DMS114 treated with DMSO at 0.1 percent for 48 hours (cell line): ENCODE results near the gene PTBP2.

ENCODE experiments used
- DNase-seq: peaks from one replicate; lab custom pipeline; 2025; ENCODE audit not compliant: unreplicated experiment; lab: John Stamatoyannopoulos, UW

PTBP2 gene

DNA sequence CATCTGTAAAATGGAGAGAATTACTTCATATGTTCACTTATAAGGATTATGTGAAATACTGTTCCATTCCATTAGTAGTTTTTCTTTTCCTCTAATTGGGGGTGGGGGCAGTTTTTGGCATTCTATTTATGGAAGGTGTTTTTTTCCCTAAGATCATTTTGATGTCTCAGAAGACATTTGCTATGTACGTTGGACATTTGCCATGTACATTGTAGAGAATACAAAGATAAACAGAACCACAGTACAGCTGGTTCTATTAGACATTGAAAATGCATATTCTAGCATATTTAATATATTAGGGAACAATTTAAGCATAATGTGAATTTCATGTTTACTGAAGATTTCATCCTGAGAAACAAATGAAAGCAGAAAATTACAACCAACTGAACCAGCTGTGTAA is 98.5 kb downstream of the PTBP2 start:
- DNase-seq: no peak

DNA sequence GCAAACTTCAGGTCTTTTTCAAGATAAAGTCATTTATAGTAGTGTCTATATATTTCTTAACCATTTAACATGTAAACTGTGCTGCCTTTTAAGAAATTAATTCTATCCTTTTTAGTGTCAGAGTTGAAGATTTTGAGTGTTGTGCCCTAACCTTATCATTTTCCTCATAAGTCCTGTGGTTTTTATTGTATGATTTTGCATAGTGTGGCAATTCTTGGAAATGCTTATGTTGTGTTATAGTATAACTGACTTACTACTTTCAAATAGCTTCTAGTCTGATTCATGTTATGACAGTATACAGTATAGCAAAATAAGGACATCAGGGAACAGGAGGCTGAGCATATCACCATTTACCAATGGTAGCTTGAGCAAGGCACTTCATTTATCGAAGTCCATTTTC is 99.1 kb downstream of the PTBP2 start:
- DNase-seq: no peak

DNA sequence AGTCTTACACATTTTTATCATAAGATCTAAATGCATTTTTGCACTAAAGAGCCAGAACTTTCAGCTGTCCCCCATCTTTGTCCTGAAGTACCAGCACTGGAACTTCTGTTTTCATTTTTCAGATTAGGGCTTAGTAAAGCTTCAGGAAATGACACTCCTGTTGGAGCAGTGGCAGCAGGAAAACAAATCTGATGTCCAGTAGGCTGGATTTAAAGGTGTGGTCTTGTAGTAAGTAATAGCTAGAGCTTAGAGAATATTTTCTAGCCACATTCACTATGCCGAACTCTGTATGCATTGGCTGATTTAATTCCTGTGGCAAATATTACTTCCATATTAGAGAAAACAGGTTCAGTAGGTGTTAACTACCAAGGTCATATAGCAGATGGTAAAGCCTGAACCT is 103.6 kb downstream of the PTBP2 start:
- DNase-seq: no peak

DNA sequence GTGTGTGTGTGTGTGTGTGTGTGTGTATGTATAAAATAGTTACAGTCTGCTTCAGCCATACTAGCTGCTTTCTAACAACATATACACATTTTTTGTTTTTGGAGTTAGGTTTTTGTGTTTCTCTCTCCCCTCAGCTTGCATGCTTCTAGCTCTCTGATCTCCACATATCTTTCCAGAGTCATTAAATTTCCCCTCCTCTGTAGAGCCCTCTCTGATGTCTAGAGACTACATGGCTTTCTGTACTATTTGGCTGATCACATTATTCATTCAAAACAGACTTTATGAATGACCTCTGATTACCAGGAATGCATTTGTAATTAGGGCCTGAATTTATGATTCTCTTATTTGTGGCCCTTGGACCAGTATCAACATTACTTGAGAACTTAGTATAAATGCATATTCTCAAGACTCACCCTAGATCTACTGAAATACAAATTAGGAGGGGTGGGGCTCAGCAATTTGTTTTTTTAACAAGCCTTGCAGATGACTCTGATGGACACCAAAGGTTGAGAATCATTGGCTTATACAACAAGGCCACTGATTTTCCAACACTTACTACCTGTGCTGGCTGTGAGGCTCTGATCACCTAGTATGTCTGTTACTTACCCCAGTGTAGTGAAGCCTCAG is 104.5 kb downstream of the PTBP2 start:
- no peak for DNase-seq

DNA sequence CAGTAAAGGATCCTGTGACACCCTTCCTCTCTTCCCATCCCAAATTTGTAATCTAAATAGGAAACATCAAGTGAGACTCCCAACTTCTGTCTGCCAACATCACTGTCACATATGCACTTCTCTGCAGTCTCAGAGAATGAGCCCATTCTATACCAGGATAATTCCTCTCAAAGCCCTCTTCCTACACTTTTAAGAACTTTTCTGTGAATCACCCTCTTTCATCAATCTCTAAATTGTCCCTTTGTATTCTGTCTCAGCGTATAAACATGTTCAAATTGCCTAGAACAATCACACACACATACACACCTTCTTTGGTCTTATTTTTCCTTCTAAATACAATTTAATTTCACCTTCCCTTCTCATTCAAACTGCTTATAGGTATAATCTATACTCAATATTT is 111.8 kb downstream of the PTBP2 start:
- no peak for DNase-seq

DNA sequence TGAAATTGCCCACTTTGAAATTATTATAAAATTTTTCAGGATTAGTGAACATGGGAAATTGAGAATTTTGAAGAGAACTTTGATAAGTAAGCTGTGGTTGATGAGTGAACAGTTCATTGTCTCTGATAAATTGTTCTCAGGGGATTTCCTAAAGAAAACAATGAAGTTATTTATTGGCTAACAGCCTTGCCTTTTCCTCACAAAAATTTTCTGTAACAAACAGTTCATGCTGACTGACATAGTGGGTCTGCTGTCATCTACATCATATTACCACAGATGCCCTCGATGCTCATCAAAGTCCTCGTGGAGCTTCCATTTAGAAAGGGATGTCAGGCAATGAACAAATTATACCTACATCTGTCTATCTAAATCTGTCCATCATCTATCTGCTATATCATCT is 113.4 kb downstream of the PTBP2 start:
- no peak for DNase-seq

DNA sequence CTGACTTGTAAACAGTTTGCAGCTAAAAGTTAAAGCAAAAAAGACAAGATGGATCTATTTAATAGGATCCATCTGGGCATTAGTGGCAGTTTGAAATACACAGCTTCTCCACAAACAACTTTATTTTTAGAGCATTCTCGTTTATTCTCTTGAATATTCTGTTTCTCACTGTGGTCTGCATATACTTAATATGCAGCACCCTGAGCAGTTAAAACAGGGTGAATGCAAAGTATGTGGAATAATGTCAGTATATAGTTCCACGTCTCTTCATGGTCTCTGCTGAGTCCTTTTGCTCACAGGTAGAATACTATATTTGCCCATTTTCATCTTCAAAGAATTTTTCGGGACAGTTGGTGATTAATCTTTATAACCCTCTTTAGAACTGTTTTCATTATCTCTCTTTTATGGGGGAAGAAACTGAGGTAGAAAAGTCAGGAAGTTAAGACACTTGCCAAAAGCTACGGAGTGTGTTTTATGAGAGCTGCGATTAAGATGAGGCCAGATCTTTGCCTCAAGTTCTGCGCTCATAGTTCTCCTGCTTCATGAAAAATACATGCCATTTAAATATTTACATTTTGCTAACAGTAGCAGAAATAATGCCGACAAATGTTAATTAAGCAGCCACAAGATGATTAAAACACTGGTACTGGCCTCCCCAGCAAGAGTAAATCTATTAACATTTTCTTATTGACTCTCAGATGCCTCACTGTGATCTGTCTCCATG is 115.6 kb downstream of the PTBP2 start:
- DNase-seq: no peak

DNA sequence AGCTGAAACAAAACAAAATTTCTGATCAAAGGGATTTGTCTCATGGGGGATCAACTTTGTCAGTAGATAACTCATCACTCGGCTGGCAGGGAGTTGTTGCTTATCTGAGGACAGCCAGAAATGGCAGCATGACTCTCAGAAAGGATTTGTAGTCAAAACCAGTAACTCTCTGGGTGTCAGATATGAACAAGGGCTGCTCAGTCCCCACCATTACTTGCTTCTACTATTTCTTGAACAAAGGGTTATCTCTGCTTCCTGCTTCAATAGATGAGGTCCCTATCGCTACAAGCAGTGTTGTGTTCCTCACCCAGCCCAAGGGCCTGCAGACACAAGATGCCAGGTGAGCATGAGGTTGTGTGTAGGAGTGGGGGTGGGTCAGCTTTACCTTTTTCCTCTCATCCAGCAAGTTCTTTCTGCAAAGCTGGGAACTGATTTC is 116.2 kb downstream of the PTBP2 start:
- no peak for DNase-seq

DNA sequence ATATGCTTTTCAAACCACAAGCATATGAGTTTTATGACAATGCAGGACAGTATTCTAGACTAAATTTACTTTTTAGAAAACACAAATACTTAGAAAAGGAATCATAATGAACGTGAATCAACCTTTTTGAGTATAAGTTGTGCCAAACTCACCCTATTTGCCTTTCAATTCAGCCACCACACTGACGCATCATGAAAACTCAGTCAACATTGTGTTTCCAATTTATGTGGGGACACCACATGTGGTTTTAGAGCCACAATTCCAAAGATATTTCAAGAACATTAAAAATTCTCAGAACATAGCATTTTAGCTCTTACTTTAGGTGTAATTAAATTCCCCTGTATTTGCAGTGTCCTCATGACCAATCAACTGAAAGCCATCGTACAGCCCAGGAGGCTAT is 118.8 kb downstream of the PTBP2 start:
- DNase-seq: no peak

DNA sequence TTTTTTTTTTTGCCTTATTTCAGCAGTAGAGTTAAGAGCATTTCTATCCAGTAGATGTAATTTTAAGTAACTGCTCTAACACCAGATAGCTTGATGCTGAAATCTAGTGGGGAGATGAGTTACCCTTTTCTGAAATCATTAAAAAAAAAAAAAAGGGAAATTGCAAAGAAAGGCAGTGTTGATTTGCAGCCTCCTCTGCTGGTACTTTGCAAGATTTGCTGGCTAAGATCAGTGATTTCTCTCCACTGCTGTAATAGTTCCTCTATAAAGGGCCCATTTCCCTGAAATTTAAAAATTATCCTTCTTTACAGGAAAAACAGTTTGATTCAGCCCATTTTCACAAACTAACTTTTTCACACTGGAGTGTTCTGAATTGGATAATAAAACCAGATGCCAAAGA is 120.6 kb downstream of the PTBP2 start:
- no peak for DNase-seq

DNA sequence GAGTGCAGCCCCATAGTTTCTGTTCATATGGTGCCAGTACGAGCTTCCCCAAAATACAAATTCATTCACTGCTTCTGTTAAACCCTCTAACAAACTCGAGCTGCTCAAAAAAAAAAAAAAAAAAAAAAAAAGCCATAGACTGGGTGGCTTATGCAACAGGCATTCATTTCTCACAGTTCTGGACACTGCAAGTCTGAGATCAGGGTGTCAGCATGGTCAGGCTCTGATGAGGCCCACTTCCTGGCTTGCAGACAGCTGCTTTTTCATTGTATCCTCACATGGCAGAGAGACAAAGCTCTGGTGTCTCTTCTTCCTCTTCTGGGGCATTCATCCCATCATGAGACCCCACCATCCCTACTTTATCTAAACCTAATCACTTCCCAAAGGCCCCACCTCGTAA is 121.6 kb downstream of the PTBP2 start:
- no peak for DNase-seq

DNA sequence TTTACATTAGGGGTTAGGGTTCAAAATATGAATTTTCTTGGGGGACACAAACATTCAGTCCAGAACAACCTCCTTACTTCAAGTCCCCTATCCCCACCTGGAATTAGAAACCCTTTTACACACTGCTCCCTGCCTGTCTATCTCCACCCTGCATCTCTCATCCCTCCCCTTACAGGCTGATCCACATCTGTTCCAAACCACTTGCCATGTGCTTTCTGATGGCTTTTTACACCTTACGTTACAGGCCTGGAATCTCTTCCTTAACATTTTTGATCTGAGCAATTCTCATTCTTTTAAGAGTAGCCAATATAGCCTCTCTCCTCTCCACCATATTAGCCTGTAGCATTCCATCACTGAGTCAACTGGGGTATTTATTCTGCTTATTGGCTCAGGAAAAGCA is 122.0 kb downstream of the PTBP2 start:
- no peak for DNase-seq

DNA sequence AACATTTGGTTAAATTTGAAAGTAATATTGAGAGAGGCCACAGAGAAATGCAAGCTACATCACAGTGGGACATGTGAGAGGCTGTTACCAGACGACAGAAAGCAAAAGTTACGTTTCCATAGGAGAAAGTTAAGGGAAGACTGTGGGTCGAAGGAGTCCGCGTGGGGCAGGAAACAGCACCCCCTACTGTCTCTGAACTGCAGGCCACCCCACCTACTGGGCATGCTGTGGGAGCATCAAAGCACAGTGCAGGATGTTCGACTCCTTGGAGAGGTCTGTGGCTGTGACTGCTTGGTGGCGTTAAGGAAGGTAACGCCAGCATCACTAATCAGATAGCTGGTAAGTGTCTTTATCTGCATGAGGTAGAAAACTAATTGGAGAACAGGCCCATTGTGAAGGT is 123.9 kb downstream of the PTBP2 start:
- DNase-seq: no peak

DNA sequence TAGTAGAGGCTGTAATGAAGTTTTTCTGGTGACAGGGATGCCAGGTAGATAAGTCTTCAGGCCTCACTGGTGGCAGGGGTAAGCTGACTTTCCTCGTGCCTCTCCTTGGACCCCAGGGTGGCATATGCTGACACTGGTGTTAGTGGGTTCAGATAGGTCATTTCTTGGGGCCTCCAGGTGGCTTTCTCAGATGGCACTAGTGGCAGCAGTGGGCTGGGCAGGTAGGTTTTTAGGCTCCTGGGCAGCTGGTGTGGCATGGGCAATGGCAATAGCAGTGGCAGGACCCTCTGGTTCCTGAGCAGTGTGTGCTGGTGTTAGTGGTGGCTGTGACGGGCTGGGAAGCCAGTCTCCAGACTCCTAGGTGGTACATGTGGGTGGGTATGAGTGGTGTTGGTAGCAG is 140.3 kb downstream of the PTBP2 start:
- DNase-seq: no peak

DNA sequence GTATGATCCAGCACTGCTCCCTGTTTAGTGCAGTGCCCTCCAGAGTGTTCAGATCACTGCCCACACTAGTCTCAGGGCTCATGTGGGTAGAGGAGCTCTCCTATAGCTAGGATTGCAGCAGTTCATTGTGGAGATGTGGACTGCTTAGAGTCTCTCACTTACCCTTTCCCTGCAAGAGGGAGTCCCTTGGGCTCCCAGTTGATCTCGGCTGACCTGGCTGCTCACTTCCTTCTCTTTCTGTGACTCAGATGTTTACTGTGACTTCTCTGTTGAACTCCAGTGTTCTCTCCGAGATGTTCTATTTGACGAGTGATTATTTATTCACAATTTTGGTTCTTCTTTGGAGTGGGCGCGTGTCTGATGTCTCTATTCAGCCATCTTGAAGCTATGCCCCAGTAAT is 141.9 kb downstream of the PTBP2 start:
- no peak for DNase-seq
